HG03575 (cell line): ENCODE data around the gene KMT2B.

Source experiments
- ATAC-seq: cut with Tn5 transposase; IDR thresholded peaks from one replicate; pipeline ENCODE4 v1.9.1; 2021; ENCODE audit not compliant: unreplicated experiment, insufficient number of reproducible peaks, low FRiP score; ENCODE audit errors: extremely low read depth

Gene KMT2B

GRCh38 chr19:35787227-35787799, 69.5 kb downstream of the KMT2B start:
- no peak for ATAC-seq
